Suppressor macrophage treated with lipopolysaccharide for 1 hour (primary cell): ENCODE measurements around the gene PPIG.
"Not testable (repeated sequence)": the region's sequence is repeated elsewhere in the genome, so short reads cannot be mapped to it uniquely, and the experiment has no call there.

Experiments
- DNase-seq, 3 donors: peaks; one replicate each; pipeline ENCODE4 v3.0.0-alpha.2; 2020 to 2022

The PPIG gene

DNA sequence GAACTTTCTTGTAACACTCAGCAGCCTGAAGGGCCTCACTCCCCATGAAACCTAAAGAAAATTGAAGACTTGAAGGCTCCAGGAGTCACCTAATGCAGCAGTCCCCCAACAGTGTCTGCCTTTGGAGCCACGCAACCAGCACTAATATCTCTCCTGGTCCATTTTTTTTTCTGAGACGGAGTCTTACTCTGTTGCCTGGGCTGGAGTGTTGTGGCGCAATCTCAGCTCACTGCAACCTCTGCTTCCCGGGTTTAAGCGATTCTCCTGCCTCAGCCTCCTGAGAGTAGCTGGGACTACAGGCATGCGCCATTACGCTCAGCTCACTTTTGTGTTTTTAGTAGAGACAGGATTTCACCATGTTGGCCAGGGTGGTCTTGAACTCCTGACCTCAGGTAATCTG, 12.4 kb downstream of the PPIG start:
- DNase-seq, result not testable (repeated sequence)

DNA sequence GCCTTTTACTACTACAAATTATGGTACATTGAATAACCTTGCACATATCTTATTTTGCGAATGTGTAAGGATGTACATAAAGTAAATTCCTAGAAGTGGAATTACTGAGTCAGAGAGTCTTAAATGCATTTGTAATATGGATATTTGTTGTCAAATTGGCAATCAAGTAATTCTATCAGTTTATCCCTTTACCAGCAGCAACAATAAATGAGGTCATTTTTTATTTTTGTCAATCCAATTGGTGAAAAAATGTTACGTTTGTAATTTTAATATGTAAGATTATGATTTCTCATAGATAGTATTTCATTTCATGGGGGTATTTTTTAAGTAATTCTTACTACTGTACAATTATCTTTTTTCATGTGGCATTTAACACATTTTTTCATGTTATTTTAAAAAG, 14.8 kb downstream of the PPIG start:
- DNase-seq, result no peak

DNA sequence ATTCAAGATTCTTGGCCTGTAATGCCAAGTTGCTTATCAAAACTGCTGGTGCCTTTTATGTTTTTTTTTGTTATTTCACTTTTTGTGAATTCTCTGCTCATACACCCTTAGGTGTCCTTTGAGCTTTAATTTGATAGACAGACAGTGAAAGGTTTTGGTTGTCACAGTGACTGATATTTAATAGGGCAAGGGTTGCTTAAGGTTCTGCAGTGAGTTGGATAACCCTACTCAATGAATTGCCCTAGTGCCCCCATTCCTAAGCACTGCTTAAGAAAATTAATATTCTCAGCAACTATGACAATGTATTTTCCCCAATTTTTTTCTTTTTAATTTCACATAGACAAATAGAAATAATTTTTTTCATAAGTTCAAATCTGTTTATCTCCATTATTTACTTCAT, 15.4 kb downstream of the PPIG start:
- DNase-seq, result no peak

GRCh38 chr2:169609264-169609663, 25.1 kb downstream of the PPIG start:
- DNase-seq, result no peak

DNA sequence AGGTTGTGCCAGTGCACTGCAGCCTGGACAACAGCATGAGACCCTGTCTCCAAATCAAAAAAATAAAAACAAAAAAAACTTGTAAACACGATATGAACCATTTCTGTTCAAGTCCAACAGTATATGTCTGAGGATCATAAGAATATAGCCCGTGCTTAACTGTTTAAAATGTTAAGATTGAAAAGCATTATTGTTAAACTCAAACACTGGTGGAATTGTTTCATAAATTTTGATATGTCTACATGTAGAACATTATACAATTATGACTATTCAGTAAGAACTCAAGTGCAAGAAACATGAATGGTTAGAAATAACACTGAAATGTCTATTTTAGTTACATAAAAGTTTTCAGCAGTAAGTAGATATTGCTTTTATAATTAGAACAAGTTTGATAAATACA, 29.7 kb downstream of the PPIG start:
- DNase-seq, result no peak

- DNase-seq, result not testable (repeated sequence)
Measured at GRCh38 chr2:169615982-169616381, 31.8 kb downstream of the PPIG start.

- no peak for DNase-seq
Measured at GRCh38 chr2:169619946-169620345, 35.8 kb downstream of the PPIG start.

- DNase-seq, result no peak
Measured at GRCh38 chr2:169620509-169620908, 36.4 kb downstream of the PPIG start.

GRCh38 chr2:169623235-169623634, 39.1 kb downstream of the PPIG start:
- DNase-seq, result no peak

DNA sequence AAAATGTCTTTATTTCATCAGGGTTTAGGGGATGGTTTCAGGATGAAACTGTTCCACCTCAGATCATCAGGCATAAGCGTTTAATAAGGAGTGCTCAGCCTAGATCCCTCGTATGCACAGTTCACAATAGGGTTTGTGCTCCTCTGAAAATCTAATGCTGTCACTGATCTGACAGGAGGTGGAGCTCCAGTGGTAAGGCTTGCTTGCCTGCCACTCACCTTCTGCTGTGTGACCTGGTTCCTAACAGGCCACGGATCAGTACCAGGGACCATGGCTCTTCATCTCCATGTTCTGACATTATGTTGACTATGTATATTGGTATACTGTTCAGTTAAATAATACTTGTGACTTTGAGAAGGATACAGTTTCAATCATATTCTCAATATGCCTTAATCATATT, 41.6 kb downstream of the PPIG start:
- DNase-seq, result no peak

- DNase-seq, result no peak
Measured at GRCh38 chr2:169636440-169637097, 52.4 kb downstream of the PPIG start.

- no peak for DNase-seq
Measured at GRCh38 chr2:169637620-169638019, 53.5 kb downstream of the PPIG start.

DNA sequence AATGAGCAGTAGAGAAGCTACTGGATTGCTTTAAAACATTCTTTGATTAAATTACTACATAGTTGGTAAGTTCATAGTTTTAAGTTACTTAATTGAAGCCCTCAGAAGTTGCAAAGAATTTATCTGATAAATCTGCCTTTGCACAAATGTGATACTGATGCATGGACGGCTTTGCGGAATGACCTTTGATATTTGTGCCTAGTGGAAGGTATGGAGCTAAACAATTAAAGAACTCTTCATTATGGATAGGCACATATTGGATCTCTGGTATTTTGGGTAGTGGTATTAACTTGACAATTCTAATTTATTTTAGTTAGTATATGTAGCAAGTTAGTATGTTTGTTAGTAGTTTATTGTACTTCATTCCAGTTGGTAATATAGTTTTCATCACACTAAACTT, 56.0 kb downstream of the PPIG start:
- DNase-seq, result no peak

- no peak for DNase-seq
Measured at GRCh38 chr2:169641464-169641863, 57.3 kb downstream of the PPIG start.

DNA sequence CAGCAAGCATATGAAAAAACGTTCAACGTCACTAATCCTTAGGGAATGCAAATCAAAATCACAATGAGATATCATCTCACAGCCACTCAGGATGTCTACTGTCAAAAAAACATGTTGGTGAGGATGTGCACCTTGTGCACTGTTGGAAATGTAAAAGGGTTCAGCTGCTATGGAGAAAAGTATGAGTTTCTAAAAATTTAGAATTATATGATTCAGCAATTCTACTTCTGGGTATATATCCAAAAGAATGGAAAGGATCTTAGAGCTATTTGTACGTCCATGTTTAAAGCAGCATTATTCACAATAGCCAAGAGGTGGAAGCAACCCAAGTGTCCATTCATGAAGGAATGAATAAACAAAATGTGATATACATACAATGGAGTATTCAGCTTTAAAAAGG, 60.0 kb downstream of the PPIG start:
- DNase-seq, result no peak

GRCh38 chr2:169647496-169647895, 63.3 kb downstream of the PPIG start:
- DNase-seq, result no peak

- no peak for DNase-seq
Measured at GRCh38 chr2:169649278-169649677, 65.1 kb downstream of the PPIG start.

DNA sequence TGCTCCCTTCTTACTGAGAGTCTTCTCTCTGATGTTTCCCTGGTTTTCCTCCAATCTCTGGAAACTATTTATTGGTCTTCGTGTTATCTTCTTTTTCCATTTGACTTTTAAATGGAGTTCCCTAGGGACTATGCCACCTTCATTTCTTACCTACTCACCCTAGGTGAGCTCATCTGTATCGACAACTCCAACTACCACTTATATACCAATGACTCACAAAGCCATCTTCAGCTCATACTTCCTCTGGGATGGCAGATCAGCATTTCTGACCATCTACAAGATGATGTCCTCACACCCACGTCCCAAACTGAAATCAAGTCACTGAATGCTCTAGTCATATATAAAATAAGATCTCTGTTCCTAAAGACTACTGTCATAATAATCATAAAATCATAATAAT, 69.5 kb downstream of the PPIG start:
- DNase-seq, result peak; percentile 6 to 31 (median 23)

- no peak for DNase-seq
Measured at GRCh38 chr2:169656164-169656563, 72.0 kb downstream of the PPIG start.

GRCh38 chr2:169658877-169659276, 74.7 kb downstream of the PPIG start:
- DNase-seq, result no peak

GRCh38 chr2:169659320-169659719, 75.2 kb downstream of the PPIG start:
- DNase-seq, result peak; percentile 3 to 28 (median 11)

DNA sequence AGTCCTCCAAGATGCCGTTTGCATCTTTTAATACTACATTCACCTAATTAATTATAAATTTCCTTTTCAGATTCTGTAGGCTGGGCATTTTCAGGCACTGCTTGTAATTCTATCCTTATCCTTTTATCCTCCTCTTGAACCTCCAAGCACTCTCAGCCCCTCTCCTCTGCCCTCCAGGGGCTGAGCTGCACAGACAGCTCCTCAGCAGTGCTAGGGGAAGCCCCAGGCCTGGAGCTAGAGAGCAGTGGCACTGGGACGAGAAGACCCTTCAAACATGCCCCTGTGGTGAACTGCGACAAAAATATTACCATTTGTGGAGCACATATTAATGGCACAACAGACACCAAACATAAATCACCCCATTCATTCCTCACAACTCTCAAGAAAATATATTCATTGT, 77.1 kb downstream of the PPIG start:
- DNase-seq, result no peak

DNA sequence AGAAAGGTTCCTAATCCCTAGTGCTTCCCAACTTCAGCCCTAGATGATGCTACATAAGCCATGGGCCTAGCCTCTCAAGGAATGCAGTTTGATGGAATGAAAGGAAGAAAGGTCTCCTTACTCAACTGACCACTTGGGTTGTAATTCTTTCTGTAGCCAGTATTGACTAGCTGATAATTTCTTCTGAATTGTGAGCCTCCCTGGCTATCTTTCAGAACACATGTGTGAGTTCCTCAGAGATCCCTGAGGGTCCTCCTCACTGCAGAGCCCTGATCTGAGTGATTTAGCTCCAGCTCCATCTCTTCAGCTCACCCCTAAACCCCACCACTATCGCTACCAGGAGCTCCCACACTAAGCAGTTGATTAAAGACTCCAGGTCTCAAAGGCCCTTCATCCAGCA, 78.6 kb downstream of the PPIG start:
- DNase-seq, result no peak

- DNase-seq, result no peak
Measured at GRCh38 chr2:169663247-169663646, 79.1 kb downstream of the PPIG start.

GRCh38 chr2:169664600-169664977, 80.4 kb downstream of the PPIG start:
- no peak for DNase-seq
